Activated gamma-delta T cell treated with anti-CD3 and anti-CD28 coated beads, Interleukin-2, amount 50 U/mL, for 16 hours (primary cell): Measurements from ENCODE around the gene TP53I11.

ENCODE experiments used
- DNase-seq: peaks from one replicate; pipeline ENCODE4 v3.0.0-alpha.2; 2020; ENCODE audit warnings: low read depth

Gene TP53I11

DNA sequence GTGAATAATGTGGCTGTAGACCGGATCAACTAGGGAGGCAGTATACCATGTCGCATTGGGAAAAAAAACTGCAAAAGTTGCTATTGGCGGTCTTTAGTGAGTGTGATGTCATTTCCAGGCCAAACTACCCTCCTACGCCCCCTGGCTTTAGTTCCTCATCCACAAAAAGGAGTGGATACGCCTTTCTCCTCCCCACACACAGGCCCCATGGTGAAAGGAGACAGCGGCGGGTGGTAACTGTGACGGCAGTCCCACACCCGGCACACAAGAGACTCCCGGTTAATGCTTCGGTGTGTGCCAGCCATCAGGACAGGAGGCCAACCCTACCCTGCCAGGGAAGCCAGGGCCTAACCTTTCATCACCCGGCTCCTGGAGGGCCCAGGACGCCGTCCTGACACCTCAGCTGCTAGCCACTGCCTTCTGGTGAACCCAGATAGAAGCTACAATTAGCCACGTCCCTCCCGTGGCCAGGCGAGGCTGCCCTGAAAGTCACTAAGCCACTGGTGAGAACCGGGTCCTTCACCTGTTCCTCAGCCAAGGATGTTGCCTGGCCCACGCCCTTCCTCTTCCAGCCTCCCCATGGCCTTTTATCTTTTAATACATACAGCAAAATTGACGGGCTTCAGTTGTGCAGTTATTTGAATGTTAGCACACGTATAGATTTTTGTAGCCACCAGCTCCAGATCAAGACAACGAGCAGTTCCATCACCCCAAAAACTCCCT is 10.8 kb downstream of the TP53I11 start:
- DNase-seq, result no peak

- DNase-seq, result no peak
Measured at GRCh38 chr11:44938066-44938691, 12.5 kb downstream of the TP53I11 start.

DNA sequence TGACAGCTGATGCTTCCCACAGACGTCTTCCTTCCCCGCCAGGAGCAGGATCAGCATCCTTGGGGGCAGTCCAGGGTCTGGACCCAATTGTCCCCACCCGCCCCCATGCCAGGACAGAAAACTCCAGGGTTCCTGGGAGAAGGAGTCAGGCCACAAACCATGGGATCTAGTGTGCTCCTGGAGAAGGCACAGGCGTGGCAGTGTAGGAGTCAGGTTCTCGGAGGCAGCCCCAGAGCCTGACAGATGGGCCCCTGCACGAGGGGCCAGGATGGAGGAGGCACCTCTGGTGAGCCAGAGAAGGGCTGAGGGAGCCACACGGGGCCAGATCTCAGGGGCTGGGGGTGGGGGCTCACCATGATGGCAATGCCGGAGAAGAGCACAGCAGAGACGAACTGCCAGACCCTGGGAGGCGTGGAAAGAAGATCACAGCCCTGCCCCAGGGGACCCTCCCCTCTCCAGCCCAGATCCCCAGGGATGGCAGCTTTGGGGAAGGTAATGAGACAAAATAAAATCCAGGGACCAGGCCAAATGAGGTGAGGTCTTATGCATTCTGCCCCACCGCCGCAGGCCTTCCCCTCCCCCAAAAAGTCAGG is 13.6 kb downstream of the TP53I11 start:
- no peak for DNase-seq

DNA sequence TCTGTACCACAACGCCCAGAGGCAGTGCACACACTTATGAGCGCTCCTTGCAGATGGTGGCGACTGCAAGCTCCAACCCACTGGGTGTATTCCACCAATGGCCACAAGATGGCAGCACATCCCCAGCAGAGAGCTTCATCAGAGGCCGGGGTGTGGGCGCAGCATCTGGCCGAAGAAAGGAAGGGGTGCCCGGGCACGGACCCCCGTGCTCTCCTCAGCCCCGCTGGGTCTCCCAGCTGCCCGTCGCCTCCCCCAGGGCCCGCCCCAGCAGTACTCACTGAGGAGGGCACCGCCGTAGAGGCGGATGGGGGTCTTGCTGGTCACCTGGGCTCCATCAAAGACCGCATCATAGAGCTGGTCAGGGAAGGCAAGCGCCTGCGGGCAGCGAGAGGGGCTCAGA is 14.2 kb downstream of the TP53I11 start:
- DNase-seq, result peak; percentile 77

DNA sequence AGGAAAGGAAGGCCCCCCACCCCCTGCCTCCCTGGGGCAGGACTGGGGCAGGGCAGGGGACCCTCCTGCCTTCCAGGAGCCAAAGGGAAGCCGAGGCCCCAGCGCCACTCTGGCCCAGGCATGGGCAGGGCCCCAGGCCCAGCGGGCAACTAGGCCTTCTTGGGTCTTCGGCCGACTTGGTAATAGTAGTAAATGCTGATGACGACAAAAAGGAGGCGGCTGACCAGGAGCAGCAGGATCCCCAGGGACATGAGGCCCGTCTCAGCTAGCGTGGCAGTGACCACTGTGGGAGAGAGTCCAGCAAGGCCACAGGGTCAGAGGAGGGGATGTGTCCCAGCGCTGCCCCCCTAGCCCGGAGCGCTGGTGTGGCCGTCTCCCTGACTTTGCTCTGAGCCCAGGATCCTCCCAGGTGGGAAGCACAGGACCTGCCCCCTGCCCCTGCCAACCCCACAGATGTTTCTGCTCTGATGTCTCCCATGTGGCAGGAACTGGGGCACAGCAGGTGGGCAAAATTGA is 15.9 kb downstream of the TP53I11 start:
- DNase-seq, result no peak

- no peak for DNase-seq
Measured at GRCh38 chr11:44934110-44934509, 16.6 kb downstream of the TP53I11 start.

GRCh38 chr11:44931466-44931865 is 19.2 kb downstream of the TP53I11 start:
- DNase-seq, result no peak

- DNase-seq, result no peak
Measured at GRCh38 chr11:44930588-44931302, 19.9 kb downstream of the TP53I11 start.

GRCh38 chr11:44928816-44929215 is 21.9 kb downstream of the TP53I11 start:
- no peak for DNase-seq

GRCh38 chr11:44928144-44928543 is 22.5 kb downstream of the TP53I11 start:
- DNase-seq, result no peak

- DNase-seq, result peak; percentile 40
Measured at GRCh38 chr11:44927174-44927661, 23.5 kb downstream of the TP53I11 start.

GRCh38 chr11:44926036-44926435 is 24.6 kb downstream of the TP53I11 start:
- DNase-seq, result no peak

GRCh38 chr11:44923806-44924205 is 26.9 kb downstream of the TP53I11 start:
- no peak for DNase-seq

- DNase-seq, result no peak
Measured at GRCh38 chr11:44923115-44923514, 27.6 kb downstream of the TP53I11 start.

DNA sequence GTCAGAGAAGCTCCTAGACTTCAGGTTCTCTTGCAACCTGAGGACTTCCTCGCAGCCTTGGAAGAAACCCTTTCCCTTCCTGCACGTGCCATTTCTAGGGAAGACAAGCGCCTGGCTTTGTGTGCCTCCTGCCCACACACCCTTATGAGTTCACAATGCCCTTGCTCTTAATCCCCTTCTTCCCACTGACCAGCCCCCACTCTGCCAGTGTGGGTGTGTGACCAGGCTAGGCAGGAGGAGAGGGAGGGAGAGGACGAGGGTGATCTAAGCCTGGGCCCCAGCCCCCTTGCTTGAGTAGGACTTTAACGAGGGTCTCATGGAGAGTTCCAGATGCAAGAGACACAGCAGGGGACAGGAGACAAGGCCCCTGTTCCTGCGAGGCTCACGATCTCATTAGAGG is 30.2 kb downstream of the TP53I11 start:
- DNase-seq, result no peak

DNA sequence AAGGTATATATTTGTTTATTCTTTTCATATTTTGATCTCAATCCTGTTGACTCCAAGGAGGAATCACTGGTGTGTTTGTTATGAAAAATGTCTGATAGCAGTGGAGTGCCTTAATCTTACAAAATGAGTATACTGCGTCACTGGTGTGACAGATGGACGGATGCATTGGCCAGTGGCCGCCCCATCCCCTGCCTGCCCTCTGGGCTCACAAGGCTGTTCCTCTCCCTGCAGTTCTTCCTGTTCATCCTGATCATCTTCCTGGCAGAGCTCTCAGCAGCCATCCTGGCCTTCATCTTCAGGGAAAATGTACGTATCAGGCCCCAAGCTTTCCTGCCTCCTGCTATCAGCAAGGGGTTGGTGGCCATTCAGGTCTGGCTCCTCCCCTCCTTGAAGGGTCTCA is 32.9 kb downstream of the TP53I11 start:
- no peak for DNase-seq

GRCh38 chr11:44916801-44917385 is 33.8 kb downstream of the TP53I11 start:
- no peak for DNase-seq

DNA sequence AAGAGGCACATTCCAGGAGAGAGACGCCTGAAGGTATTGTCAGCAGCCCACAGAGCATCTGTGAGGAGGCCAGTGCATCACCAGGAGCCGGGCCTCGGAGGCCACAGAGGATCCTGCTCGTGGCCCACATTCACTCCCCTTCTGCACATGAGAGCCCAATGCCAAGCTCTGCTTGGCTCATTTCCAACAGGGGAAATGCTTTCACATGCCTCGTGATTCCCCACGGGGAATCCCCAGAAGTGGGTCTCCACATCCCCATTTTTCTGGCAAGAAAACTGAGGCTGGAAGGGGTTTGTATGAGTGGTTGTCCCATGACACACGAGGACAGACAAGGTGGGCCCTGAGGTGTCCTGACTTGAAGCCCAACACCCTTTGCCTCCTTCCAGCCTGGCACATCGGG is 34.4 kb downstream of the TP53I11 start:
- DNase-seq, result no peak

DNA sequence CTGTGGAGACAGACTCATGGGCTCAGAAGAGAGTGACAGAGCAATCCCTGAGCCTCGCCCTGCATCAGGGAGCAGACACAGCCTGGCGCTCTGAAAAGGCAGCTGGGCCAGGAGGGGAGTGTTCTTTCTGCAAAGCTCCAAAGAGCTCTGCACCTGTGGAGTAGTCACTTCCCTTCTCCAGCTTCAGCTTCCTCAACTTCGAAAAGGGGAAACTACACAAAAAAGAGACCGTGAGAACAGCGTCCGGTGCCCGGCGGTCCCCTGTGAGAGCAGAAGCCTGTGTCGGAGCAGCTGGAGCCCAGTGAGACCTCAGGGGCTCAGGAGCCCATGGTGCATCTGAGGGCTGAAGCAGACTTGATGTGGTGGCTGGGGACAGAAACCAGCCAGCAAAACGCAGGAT is 35.1 kb downstream of the TP53I11 start:
- no peak for DNase-seq

- no peak for DNase-seq
Measured at GRCh38 chr11:44915004-44915403, 35.7 kb downstream of the TP53I11 start.

GRCh38 chr11:44914105-44914504 is 36.6 kb downstream of the TP53I11 start:
- no peak for DNase-seq

DNA sequence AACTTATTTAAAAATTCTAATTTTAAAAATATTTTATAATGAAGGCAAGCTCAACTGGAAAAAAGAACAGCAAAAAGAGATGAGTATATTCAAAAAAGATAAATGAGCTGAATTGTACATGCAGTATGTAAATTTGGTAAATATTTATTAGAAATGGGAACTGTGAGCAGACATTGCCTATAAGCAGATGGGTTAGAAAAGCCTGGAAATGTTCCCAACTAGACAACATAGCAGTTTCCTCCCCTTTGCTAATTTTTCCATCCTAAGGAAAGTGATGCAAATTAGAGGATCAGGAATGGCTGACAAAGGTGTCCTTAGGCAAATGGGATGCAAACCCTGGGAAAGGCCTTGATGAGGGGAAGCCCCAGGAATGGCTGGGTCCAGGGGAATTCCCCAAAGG is 37.2 kb downstream of the TP53I11 start:
- DNase-seq, result no peak
